ENCODE results near the gene AP2B1. TPM values are rescaled to one million over a fixed set of nuclear protein-coding genes. Genes with fewer than 3 reads are reported as not detected.

The AP2B1 gene
- total RNA-seq, 1 experiment from 2014 or later, result 217 TPM

- H3K27me3 Mint-ChIP-seq (ENCODE audit: low read depth), result no peaks in the 10 kb centered on the region
- H3K36me3 Mint-ChIP-seq (ENCODE audit: insufficient read depth in 1 of 3, low read depth in 3 of 3), result peaks cover 3 to 26% (median 6%) of the 10 kb centered on the region in 3 experiments; a peak in 6 of 7 replicates
- no peak overlapping the region for H2BK20ac ChIP-seq (ENCODE audit: low read depth, low read length, poor library complexity, severe bottlenecking)
- no peak overlapping the region for H3K18ac ChIP-seq (ENCODE audit: insufficient read length, low read depth, low read length)
- H3K9me3 ChIP-seq (ENCODE audit: control insufficient read depth, low read depth, low read length), result no peaks in the 10 kb centered on the region
- H3K4me1 ChIP-seq (ENCODE audit: insufficient read depth, low read length), result peaks cover 2% of the 10 kb centered on the region; the same call in 1 of the 2 replicates
- WGBS (ENCODE audit: extremely low coverage, insufficient read length, low lambda C conversion rate), result no CpG with 5 or more reads among the region's 2 CpGs
- H3K14ac ChIP-seq (ENCODE audit: insufficient read depth, low read length), result no peak overlapping the region
- H3K27me3 ChIP-seq (ENCODE audit: insufficient read depth, low read length), result no peaks in the 10 kb centered on the region
- TF ChIP-seq, protein P1, sequence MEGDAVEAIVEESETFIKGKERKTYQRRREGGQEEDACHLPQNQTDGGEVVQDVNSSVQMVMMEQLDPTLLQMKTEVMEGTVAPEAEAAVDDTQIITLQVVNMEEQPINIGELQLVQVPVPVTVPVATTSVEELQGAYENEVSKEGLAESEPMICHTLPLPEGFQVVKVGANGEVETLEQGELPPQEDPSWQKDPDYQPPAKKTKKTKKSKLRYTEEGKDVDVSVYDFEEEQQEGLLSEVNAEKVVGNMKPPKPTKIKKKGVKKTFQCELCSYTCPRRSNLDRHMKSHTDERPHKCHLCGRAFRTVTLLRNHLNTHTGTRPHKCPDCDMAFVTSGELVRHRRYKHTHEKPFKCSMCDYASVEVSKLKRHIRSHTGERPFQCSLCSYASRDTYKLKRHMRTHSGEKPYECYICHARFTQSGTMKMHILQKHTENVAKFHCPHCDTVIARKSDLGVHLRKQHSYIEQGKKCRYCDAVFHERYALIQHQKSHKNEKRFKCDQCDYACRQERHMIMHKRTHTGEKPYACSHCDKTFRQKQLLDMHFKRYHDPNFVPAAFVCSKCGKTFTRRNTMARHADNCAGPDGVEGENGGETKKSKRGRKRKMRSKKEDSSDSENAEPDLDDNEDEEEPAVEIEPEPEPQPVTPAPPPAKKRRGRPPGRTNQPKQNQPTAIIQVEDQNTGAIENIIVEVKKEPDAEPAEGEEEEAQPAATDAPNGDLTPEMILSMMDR (conservative IDR thresholded peaks at IDR 0.05), result no peak
- no peak overlapping the region for H3K4ac ChIP-seq (ENCODE audit: low read depth, low read length)
- H3K9ac ChIP-seq (ENCODE audit: extremely low read depth, insufficient read length, low read length), result no peak overlapping the region
- H3T11ph ChIP-seq (ENCODE audit: low read length), result no peak overlapping the region
- H3K79me2 ChIP-seq (ENCODE audit: insufficient read depth, low read length), result no peaks in the 10 kb centered on the region
- H3K27ac Mint-ChIP-seq, result no peak overlapping the region
- H4K20me1 ChIP-seq (ENCODE audit: control insufficient read depth, insufficient read depth, insufficient read length), result no peaks in the 10 kb centered on the region
- H2AFZ ChIP-seq (ENCODE audit: low read length), result no peak overlapping the region
- H4K8ac ChIP-seq (replicated peaks; ENCODE audit: insufficient read length, low read depth, low read length), result no peak overlapping the region
- H3K9me3 Mint-ChIP-seq, result no peaks in the 10 kb centered on the region
- no peak overlapping the region for H3K27ac ChIP-seq (ENCODE audit: insufficient read length, low read depth, low read length)
- no peak overlapping the region for H4K5ac ChIP-seq (ENCODE audit: insufficient read length, low read depth, low read length)
- DNase-seq, result no peak
- H3K4me3 Mint-ChIP-seq, result no peak overlapping the region
- no peak overlapping the region for H2BK120ac ChIP-seq (ENCODE audit: low read depth, low read length, poor library complexity, severe bottlenecking)
- no peak overlapping the region for H2BK5ac ChIP-seq (ENCODE audit: insufficient read length, low read length)
- peaks cover 15 to 18% of the 10 kb centered on the region in 2 experiments for H3K4me1 Mint-ChIP-seq
- no peak overlapping the region for H2BK15ac ChIP-seq (ENCODE audit: low read depth, low read length)
- no peaks in the 10 kb centered on the region for H3K79me1 ChIP-seq (ENCODE audit: insufficient read depth, low read depth, low read length, poor library complexity, severe bottlenecking)
- no peak overlapping the region for H2AK5ac ChIP-seq (ENCODE audit: insufficient read length, low read length)
- no peak overlapping the region for H2BK12ac ChIP-seq (ENCODE audit: insufficient read length, low read depth, low read length)
- no peak overlapping the region for H3K23ac ChIP-seq (ENCODE audit: insufficient read length, low read depth, low read length)
- H3K4me2 ChIP-seq (ENCODE audit: insufficient read depth, insufficient read length, low read length), result no peak overlapping the region
- no peak overlapping the region for H4K91ac ChIP-seq (ENCODE audit: insufficient read length, low read depth, low read length)
- no peaks in the 10 kb centered on the region for H3K23me2 ChIP-seq (ENCODE audit: insufficient read length, low read depth, low read length, poor library complexity, severe bottlenecking)
- no peak overlapping the region for H3K56ac ChIP-seq (ENCODE audit: insufficient read length, low read depth, low read length)
Observed at GRCh38 chr17:35695613-35696012, 108.5 kb downstream of the AP2B1 start.

Measured in H9 (cell line).